Mesendoderm (in vitro differentiated cells): ENCODE measurements around the gene GNAZ.

Source experiments
- DNase-seq: peaks from one replicate; pipeline ENCODE4 v3.0.0; 2013
- H2AK5ac ChIP-seq: 2 replicates; pipeline ENCODE4 v1.6.1; 2013; ENCODE audit warnings: low read length, inconsistent platforms
- H2BK120ac ChIP-seq: 2 replicates; pipeline ENCODE4 v1.6.1; 2013; ENCODE audit warnings: low read depth, mild to moderate bottlenecking, low read length, moderate library complexity, mixed read lengths
- H2BK15ac ChIP-seq: replicated peaks from 2 replicates; pipeline ENCODE4 v1.6.1; 2013; ENCODE audit warnings: low read depth, mild to moderate bottlenecking, moderate library complexity
- H2BK5ac ChIP-seq: 2 replicates; pipeline ENCODE4 v1.6.1; 2013; ENCODE audit warnings: low read length, inconsistent platforms
- H3K18ac ChIP-seq: 2 replicates; pipeline ENCODE4 v1.6.1; 2013; ENCODE audit warnings: mild to moderate bottlenecking, low read length, mixed read lengths
- H3K23ac ChIP-seq: one replicate; pipeline ENCODE4 v1.6.1; 2013; ENCODE audit warnings: low read length
- H3K27ac ChIP-seq: 2 replicates; pipeline ENCODE4 v1.5.1; 2013; ENCODE audit warnings: low read depth, mild to moderate bottlenecking, inconsistent platforms, low read length, moderate library complexity
- H3K27me3 ChIP-seq: 2 replicates; pipeline ENCODE4 v1.6.1; 2013; ENCODE audit warnings: low read length, control low read depth, mild to moderate bottlenecking, inconsistent platforms; ENCODE audit not compliant: insufficient read depth, poor library complexity
- H3K36me3 ChIP-seq: 2 replicates; pipeline ENCODE4 v1.6.1; 2013; ENCODE audit warnings: low read length, inconsistent platforms; ENCODE audit not compliant: control insufficient read depth, insufficient read depth
- H3K4ac ChIP-seq: one replicate; pipeline ENCODE4 v1.6.1; 2013; ENCODE audit warnings: low read depth, mild to moderate bottlenecking, low read length, moderate library complexity
- H3K4me1 ChIP-seq: 2 replicates; pipeline ENCODE4 v1.6.1; 2013; ENCODE audit warnings: low read depth, low read length, inconsistent platforms; ENCODE audit not compliant: control insufficient read depth
- H3K4me2 ChIP-seq: 2 replicates; pipeline ENCODE4 v1.6.1; 2013; ENCODE audit warnings: low read length
- H3K4me3 ChIP-seq: 2 replicates; pipeline ENCODE4 v1.5.1; 2013; ENCODE audit warnings: mild to moderate bottlenecking, low read length
- H3K56ac ChIP-seq: one replicate; pipeline ENCODE4 v1.6.1; 2013; ENCODE audit warnings: low read length
- H3K79me1 ChIP-seq: 2 replicates; pipeline ENCODE4 v1.6.1; 2013; ENCODE audit warnings: low read length, inconsistent platforms
- H3K79me2 ChIP-seq: 2 replicates; pipeline ENCODE4 v1.6.1; 2013; ENCODE audit warnings: mild to moderate bottlenecking, low read length; ENCODE audit not compliant: control insufficient read depth, insufficient read depth
- H3K9ac ChIP-seq: 2 replicates; pipeline ENCODE4 v1.6.1; 2013; ENCODE audit warnings: low read length, inconsistent platforms
- H4K5ac ChIP-seq: one replicate; pipeline ENCODE4 v1.6.1; 2013; ENCODE audit warnings: low read length
- H4K8ac ChIP-seq: one replicate; pipeline ENCODE4 v1.6.1; 2013; ENCODE audit warnings: low read depth, mild to moderate bottlenecking, control low read depth, low read length, moderate library complexity
- WGBS: extraction: QIAGEN DNeasy Blood & Tissue Kit; methylation state at CpG from one replicate; pipeline ENCODE4 v1.1.7; 2013; ENCODE audit warnings: low lambda C conversion rate, missing lambda C conversion rate; ENCODE audit not compliant: insufficient coverage; ENCODE audit errors: extremely low coverage; 5-methylcytosine and 5-hydroxymethylcytosine counted together

The GNAZ gene

GRCh38 chr22:23075525-23076216, 5.4 kb downstream of the GNAZ start:
- Histone ChIP-seq H3K36me3 (no peaks in the 10 kb centered on the region), H2BK120ac (no peak overlapping the region), H3K27me3 (peaks cover 6% of the 10 kb centered on the region), H3K4me1 (no peaks in the 10 kb centered on the region), H4K8ac (no peak overlapping the region), H3K27ac (no peak overlapping the region), H3K23ac (no peak overlapping the region), H3K56ac (no peak overlapping the region), H3K4me2 (no peak overlapping the region), H2BK5ac (no peak overlapping the region), H2AK5ac (no peak overlapping the region), H3K4ac (no peak overlapping the region), H3K79me1 (peaks cover 2% of the 10 kb centered on the region), H4K5ac (no peak overlapping the region), H3K18ac (no peak overlapping the region), H3K9ac (no peak overlapping the region), H3K79me2 (no peaks in the 10 kb centered on the region), H2BK15ac (no peak overlapping the region), H3K4me3 (no peak overlapping the region)
- DNase-seq: no peak
- WGBS: no CpG with 5 or more reads among the region's 9 CpGs

- no peak overlapping the region for H3K4ac ChIP-seq
- H4K5ac ChIP-seq: no peak overlapping the region
- H3K9ac ChIP-seq: no peak overlapping the region
- H3K79me2 ChIP-seq: no peaks in the 10 kb centered on the region
- no peak overlapping the region for H3K56ac ChIP-seq
- H2BK120ac ChIP-seq: no peak overlapping the region
- no peak overlapping the region for H3K18ac ChIP-seq
- no peak overlapping the region for H4K8ac ChIP-seq
- no peaks in the 10 kb centered on the region for H3K27me3 ChIP-seq
- no peak overlapping the region for H3K27ac ChIP-seq
- no peak overlapping the region for H2BK15ac ChIP-seq
- no peak overlapping the region for H3K23ac ChIP-seq
- no peak overlapping the region for H3K4me2 ChIP-seq
- H3K4me1 ChIP-seq: no peaks in the 10 kb centered on the region
- no peaks in the 10 kb centered on the region for H3K79me1 ChIP-seq
- no peak overlapping the region for H2BK5ac ChIP-seq
- no peak for DNase-seq
- no peak overlapping the region for H2AK5ac ChIP-seq
- H3K4me3 ChIP-seq: no peak overlapping the region
- no CpG with 5 or more reads among the region's 10 CpGs for WGBS
- H3K36me3 ChIP-seq: no peaks in the 10 kb centered on the region
Measured at GRCh38 chr22:23076896-23077572, 6.7 kb downstream of the GNAZ start.

- H3K9ac ChIP-seq: no peak overlapping the region
- no peaks in the 10 kb centered on the region for H3K36me3 ChIP-seq
- H3K4me1 ChIP-seq: no peaks in the 10 kb centered on the region
- H2BK15ac ChIP-seq: no peak overlapping the region
- no peak overlapping the region for H2BK5ac ChIP-seq
- H3K56ac ChIP-seq: no peak overlapping the region
- no peaks in the 10 kb centered on the region for H3K27me3 ChIP-seq
- no peak for DNase-seq
- H3K4me3 ChIP-seq: no peak overlapping the region
- no peak overlapping the region for H3K4me2 ChIP-seq
- H3K27ac ChIP-seq: no peak overlapping the region
- H2BK120ac ChIP-seq: no peak overlapping the region
- H2AK5ac ChIP-seq: no peak overlapping the region
- no peaks in the 10 kb centered on the region for H3K79me2 ChIP-seq
- H3K79me1 ChIP-seq: no peaks in the 10 kb centered on the region
- WGBS: no CpG with 5 or more reads among the region's 11 CpGs
- no peak overlapping the region for H3K18ac ChIP-seq
- H4K8ac ChIP-seq: no peak overlapping the region
- no peak overlapping the region for H3K23ac ChIP-seq
- no peak overlapping the region for H3K4ac ChIP-seq
- no peak overlapping the region for H4K5ac ChIP-seq
Measured at GRCh38 chr22:23077627-23078461, 7.5 kb downstream of the GNAZ start.

GRCh38 chr22:23078462-23078787, 8.1 kb downstream of the GNAZ start:
- Histone ChIP-seq H3K4me2 (no peak overlapping the region), H3K27ac (no peak overlapping the region), H2BK15ac (no peak overlapping the region), H4K5ac (no peak overlapping the region), H3K18ac (no peak overlapping the region), H3K27me3 (no peaks in the 10 kb centered on the region), H3K79me1 (no peaks in the 10 kb centered on the region), H4K8ac (no peak overlapping the region), H2AK5ac (no peak overlapping the region), H3K4me1 (no peaks in the 10 kb centered on the region), H3K4ac (no peak overlapping the region), H3K79me2 (no peaks in the 10 kb centered on the region), H3K4me3 (no peak overlapping the region), H3K9ac (no peak overlapping the region), H3K36me3 (no peaks in the 10 kb centered on the region), H2BK5ac (no peak overlapping the region), H3K56ac (no peak overlapping the region), H3K23ac (no peak overlapping the region), H2BK120ac (no peak overlapping the region)
- no CpG with 5 or more reads among the region's 3 CpGs for WGBS
- no peak for DNase-seq

- Histone ChIP-seq H2BK15ac (no peak overlapping the region), H3K4me2 (no peak overlapping the region), H3K27me3 (no peaks in the 10 kb centered on the region), H2BK120ac (no peak overlapping the region), H3K79me1 (no peaks in the 10 kb centered on the region), H4K8ac (no peak overlapping the region), H3K23ac (no peak overlapping the region), H2AK5ac (no peak overlapping the region), H3K4ac (no peak overlapping the region), H3K79me2 (no peaks in the 10 kb centered on the region), H3K56ac (no peak overlapping the region), H2BK5ac (no peak overlapping the region), H3K4me1 (no peaks in the 10 kb centered on the region), H4K5ac (no peak overlapping the region), H3K9ac (no peak overlapping the region), H3K18ac (no peak overlapping the region), H3K27ac (no peak overlapping the region), H3K36me3 (no peaks in the 10 kb centered on the region), H3K4me3 (no peak overlapping the region)
- no peak for DNase-seq
- WGBS: no CpG with 5 or more reads among the region's 9 CpGs
Measured at GRCh38 chr22:23079240-23079768, 9.0 kb downstream of the GNAZ start.
